Amniotic epithelial cell (primary cell): Measurements from ENCODE around the gene ADAM11.

Experiments
- DNase-seq: peaks from one replicate; pipeline ENCODE4 v3.0.0-alpha.2; 2010; ENCODE audit warnings: low read depth

ADAM11 gene

DNA sequence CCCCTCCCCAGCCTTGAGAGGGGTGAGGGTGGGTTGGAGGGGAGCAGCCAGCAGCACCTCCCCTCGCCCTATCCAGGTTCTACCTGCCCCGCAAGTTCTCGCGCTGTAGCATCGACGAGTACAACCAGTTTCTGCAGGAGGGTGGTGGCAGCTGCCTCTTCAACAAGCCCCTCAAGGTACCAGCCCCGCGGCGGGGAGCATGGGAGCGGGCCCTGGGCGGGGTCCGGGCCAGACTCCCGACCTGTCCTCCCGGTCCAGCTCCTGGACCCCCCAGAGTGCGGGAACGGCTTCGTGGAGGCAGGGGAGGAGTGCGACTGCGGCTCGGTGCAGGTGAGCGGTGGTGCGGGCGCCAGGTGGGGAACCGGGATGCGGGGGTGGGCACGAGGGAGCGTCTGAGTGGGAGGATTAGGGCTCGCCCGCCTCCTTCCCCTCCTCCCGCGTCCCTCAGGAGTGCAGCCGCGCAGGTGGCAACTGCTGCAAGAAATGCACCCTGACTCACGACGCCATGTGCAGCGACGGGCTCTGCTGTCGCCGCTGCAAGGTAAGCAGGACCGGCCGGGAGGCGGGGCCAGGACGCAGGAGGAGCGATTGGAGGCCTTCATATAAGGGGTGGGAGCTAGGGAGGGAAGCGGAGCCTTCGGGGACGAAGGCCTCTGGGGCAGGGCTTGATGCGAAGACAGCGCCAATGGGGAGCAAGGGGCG lies 16.5 kb downstream of the ADAM11 start:
- DNase-seq, result peak; percentile 95

DNA sequence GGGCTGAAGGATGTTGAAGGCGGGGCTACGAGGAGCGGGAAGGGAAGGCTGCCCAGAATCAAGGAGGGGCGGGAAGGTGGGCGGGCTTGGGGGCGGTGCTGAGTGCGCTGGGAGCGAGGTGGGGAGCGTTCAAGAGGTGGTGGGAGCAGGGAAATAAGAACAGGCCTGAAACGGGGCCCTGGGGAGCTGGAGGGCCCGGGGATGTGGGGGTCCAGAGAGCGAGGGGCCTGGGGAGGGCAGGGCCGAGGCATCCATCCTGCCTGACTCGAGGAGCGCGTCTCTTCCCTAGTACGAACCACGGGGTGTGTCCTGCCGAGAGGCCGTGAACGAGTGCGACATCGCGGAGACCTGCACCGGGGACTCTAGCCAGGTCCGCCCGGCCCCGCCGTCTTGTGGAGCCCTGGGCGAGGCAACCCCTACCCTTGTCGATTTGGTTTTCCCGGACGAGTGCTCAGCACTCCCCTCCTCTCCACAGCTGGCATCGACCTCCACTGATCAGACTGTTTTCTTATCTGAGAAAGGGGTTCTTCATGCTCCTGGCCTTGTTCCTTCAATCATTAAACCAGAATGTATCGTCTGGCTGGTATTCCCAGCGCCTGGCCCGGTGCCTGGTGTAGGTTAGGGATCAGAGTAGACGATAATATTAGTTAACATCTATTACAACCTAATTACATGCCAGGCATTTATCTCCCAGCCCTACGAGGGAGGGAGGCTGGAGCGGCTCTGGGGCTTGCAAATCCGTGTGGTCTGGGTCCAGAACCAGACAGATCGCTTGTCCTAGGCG lies 17.2 kb downstream of the ADAM11 start:
- DNase-seq, result no peak

- DNase-seq, result no peak
Measured at GRCh38 chr17:44776628-44777393, 18.0 kb downstream of the ADAM11 start.

DNA sequence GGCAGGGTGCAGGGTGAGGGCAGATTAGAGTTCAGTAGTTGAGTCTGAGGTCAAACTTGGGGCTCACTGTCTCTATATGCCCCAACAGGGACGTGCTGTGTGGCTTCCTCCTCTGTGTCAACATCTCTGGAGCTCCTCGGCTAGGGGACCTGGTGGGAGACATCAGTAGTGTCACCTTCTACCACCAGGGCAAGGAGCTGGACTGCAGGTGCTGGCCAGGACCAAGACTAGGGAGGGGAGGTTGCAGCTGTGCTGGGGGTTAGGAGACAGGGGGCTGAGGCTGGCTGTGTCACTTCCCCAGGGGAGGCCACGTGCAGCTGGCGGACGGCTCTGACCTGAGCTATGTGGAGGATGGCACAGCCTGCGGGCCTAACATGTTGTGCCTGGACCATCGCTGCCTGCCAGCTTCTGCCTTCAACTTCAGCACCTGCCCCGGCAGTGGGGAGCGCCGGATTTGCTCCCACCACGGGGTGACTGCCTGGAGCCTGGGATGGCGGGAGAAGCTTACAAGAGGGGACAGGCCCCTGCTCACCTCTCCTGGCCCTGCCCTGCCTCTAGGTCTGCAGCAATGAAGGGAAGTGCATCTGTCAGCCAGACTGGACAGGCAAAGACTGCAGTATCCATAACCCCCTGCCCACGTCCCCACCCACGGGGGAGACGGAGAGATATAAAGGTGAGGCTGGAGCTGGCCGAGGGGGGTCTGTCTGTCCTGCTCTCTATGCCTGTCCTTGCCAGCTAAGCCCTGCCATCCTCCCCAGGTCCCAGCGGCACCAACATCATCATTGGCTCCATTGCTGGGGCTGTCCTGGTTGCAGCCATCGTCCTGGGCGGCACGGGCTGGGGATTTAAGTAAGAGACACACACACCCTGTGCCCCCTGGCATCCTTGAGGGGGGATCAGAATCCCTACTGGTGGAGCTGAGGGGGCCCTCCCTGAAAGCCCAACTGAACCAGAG lies 18.9 kb downstream of the ADAM11 start:
- no peak for DNase-seq

GRCh38 chr17:44778656-44779210 lies 19.9 kb downstream of the ADAM11 start:
- no peak for DNase-seq

DNA sequence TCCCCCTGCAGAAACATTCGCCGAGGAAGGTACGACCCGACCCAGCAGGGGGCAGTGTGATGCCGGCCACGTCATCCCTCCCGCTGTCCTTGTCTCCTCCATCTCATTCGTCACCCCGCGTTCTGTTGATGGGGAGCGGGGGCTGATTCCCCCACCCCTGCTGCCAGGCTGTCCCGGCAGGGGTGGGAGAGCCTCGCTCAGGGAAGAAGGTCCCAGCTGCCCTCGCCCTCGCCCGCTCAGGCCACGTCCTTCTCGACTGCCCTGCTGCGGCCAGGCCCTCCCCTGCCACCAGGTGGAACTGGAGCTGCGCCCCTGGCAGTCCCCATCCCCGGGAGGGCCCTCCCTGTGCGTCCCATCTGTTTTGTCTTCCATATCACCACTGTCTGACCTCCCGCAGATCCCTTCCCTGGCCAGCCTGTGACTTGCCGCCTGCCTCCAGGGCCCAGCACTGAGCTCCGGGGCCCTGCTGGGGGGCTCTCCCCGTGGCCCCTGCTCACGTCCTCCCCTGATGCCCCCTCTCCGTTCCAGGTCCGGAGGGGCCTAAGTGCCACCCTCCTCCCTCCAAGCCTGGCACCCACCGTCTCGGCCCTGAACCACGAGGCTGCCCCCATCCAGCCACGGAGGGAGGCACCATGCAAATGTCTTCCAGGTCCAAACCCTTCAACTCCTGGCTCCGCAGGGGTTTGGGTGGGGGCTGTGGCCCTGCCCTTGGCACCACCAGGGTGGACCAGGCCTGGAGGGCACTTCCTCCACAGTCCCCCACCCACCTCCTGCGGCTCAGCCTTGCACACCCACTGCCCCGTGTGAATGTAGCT lies 20.6 kb downstream of the ADAM11 start:
- peak; percentile 57 for DNase-seq

DNA sequence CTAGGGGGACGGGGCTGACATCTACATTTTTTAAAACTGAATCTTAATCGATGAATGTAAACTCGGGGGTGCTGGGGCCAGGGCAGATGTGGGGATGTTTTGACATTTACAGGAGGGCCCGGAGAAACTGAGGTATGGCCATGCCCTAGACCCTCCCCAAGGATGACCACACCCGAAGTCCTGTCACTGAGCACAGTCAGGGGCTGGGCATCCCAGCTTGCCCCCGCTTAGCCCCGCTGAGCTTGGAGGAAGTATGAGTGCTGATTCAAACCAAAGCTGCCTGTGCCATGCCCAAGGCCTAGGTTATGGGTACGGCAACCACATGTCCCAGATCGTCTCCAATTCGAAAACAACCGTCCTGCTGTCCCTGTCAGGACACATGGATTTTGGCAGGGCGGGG lies 21.4 kb downstream of the ADAM11 start:
- DNase-seq, result no peak

DNA sequence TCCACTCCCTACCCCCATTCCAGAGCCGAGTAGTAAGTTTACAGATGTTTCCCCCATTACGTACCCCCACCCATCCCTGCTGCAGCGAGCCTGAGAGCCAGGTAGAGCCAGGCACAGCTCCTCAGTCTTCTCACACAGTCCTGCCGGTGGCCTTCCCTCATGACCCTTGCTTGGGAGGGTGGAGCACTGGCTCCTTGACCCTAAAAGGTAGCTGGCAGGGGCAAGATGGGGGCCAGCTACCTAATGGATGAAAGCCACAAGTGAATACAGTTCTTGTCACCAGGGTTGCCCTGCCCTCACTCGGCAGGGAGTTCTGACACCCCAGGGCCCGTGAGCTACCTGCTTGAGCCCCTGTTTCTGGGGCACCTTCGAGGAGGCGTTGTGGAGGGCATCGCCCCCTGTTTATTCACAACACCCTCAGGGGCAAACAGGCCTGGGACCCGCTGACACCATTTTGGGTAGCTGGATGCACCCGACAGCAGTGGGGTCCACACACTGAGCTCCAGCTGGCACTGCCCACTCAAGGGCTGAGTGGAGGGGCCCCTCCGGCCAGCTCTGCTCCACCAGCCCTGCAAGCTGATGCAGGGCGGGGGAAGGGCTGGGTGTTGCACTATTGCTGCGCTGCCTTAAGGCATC lies 22.2 kb downstream of the ADAM11 start:
- DNase-seq, result no peak

DNA sequence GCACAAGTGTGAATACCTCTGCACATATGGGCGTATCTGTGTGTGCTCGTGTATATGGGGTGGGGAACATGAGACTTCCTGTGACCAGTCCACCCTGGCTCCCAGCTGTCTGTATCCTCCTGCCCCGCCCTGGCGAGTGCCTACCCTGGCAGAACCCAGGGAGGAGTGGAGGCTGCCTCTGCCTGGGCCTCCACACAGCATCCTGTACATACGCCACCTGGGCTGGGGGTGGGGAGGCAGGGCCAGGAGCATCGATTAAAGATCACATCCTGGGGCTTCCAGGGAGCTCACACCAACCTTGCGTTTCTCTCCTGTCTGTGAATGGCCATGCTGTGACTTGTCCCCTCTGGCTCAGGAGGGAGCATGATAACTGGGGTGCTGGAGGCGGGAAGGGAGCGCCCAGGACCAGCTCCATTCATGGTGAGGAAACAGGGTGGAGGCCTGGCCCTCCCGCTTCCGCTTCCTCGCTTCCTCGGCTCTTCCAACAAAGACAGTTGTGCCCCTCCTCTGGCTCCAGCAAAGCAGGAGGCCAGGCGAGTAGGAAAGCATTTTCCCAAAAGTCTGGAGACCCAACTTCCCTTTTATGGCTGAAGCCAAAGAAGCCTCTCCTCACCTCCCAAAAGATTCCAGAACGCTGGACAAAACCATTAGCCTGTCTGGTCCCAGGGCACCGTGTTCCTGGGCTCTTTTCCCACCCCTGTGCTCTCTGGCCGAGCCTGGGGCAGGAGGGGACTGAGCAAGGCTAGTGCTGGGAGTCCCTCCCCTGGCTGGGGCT lies 22.9 kb downstream of the ADAM11 start:
- no peak for DNase-seq

GRCh38 chr17:44782326-44782850 lies 23.6 kb downstream of the ADAM11 start:
- no peak for DNase-seq

GRCh38 chr17:44785921-44786320 lies 27.1 kb downstream of the ADAM11 start:
- no peak for DNase-seq

GRCh38 chr17:44786551-44787081 lies 27.8 kb downstream of the ADAM11 start:
- DNase-seq, result no peak

- DNase-seq, result no peak
Measured at GRCh38 chr17:44787271-44787940, 28.6 kb downstream of the ADAM11 start.

GRCh38 chr17:44788139-44788538 lies 29.4 kb downstream of the ADAM11 start:
- DNase-seq, result no peak

GRCh38 chr17:44792276-44792675 lies 33.5 kb downstream of the ADAM11 start:
- peak; percentile 44 for DNase-seq

- no peak for DNase-seq
Measured at GRCh38 chr17:44793885-44794842, 35.4 kb downstream of the ADAM11 start.

DNA sequence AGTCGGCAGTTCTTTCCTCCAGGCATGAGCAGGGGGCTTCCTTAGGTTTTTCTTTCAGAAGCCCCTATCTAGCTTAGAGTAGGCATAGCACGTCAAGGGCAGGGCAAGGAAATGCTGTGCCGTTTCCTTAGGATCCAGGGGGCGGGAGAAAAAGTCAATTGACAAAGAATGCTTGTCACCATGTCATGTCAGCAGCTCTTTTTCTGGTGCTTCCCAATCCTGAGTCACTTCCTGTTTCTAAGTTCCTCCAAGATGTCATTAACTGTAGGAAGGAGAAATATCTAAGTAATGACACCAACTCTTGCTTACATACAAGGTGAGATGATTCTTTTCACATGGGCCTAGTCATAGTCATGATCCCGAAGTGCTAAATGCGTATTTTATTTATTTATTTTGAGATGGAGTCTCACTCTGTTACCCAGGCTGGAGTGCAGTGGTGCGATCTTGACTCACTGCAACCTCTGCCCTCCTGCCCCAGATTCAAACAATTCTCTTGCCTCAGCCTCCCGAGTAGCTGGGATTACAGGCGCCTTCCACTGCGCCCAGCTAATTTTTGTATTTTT lies 36.1 kb downstream of the ADAM11 start:
- DNase-seq, result peak; percentile 70
